Liver (tissue), 9 donors: ENCODE data around the gene CBX2. TPM values are rescaled to one million over a fixed set of nuclear protein-coding genes. Genes with fewer than 3 reads are reported as not detected.

Experiments used
- DNase-seq: peaks from one replicate; pipeline ENCODE4 v3.0.0-alpha.2; 2017; ENCODE audit warnings: low spot score
- H3K27ac ChIP-seq, 2 donors: one replicate each; pipeline ENCODE4 v1.7.0; 2013; ENCODE audit warnings: inconsistent platforms in 2 of 2, low read length in 2 of 2, control low read depth in 1 of 2, low read depth in 1 of 2, mild to moderate bottlenecking in 1 of 2
- H3K27me3 ChIP-seq, 4 donors: one replicate each; pipeline versions ENCODE4 v1.6.1 to v1.7.0; 2013; ENCODE audit warnings: low read length in 3 of 4, inconsistent platforms in 1 of 4, mild to moderate bottlenecking in 1 of 4, moderate library complexity in 1 of 4; ENCODE audit not compliant: control insufficient read depth in 4 of 4, insufficient read depth in 4 of 4
- H3K36me3 ChIP-seq, 4 donors: one replicate each; pipeline versions ENCODE4 v1.6.1 to v1.7.0; 2013; ENCODE audit warnings: low read length in 3 of 4, mild to moderate bottlenecking in 3 of 4, low read depth in 1 of 4, moderate library complexity in 1 of 4; ENCODE audit not compliant: control insufficient read depth in 4 of 4, insufficient read depth in 3 of 4
- H3K4me1 ChIP-seq, 4 donors: one replicate each; pipeline versions ENCODE4 v1.6.1 to v1.7.0; 2013; ENCODE audit warnings: low read length in 3 of 4, mild to moderate bottlenecking in 3 of 4, moderate library complexity in 1 of 4; ENCODE audit not compliant: control insufficient read depth in 4 of 4, insufficient read depth in 4 of 4
- H3K4me3 ChIP-seq, 3 donors: one replicate each; pipeline versions ENCODE4 v1.6.1 to v1.7.0; 2013; ENCODE audit warnings: low read length in 3 of 3, control low read depth in 1 of 3, low read depth in 1 of 3, mild to moderate bottlenecking in 1 of 3
- H3K9ac ChIP-seq, 2 donors: one replicate each; pipeline ENCODE4 v1.7.0; 2013; ENCODE audit warnings: low read length in 2 of 2, mild to moderate bottlenecking in 2 of 2, moderate library complexity in 2 of 2, control low read depth in 1 of 2, low read depth in 1 of 2
- H3K9me3 ChIP-seq, 4 donors: one replicate each; pipeline versions ENCODE4 v1.6.1 to v1.7.0; 2013; ENCODE audit warnings: low read length in 3 of 4; ENCODE audit not compliant: control insufficient read depth in 4 of 4
- CTCF ChIP-seq: fragments of 150-350 bp; IDR thresholded peaks from 2 replicates; pipeline ENCODE4 v1.5.1; 2017; ENCODE audit warnings: improper control_type of control experiment, low read depth, low read length; ENCODE audit not compliant: missing input control
- EGR1 ChIP-seq, 2 donors: IDR thresholded peaks; 2 replicates each; pipeline ENCODE4 v1.6.1; 2016 to 2018; ENCODE audit warnings: antibody characterized with exemption in 2 of 2, low read depth in 2 of 2
- FOXA1 ChIP-seq: IDR thresholded peaks from 2 replicates; pipeline ENCODE4 v1.6.1; 2016; ENCODE audit warnings: antibody characterized with exemption
- FOXA2 ChIP-seq: IDR thresholded peaks from 2 replicates; pipeline ENCODE4 v1.6.1; 2016; ENCODE audit warnings: antibody characterized with exemption
- GABPA ChIP-seq, 2 donors: IDR thresholded peaks in 1 of 2; conservative IDR thresholded peaks in 1 of 2; 2 replicates each; pipeline ENCODE4 v1.6.1; 2016; ENCODE audit warnings: antibody characterized with exemption in 2 of 2, mild to moderate bottlenecking in 1 of 2, moderate library complexity in 1 of 2
- HNF4A ChIP-seq, 2 donors: conservative IDR thresholded peaks; 2 replicates each; pipeline ENCODE4 v1.6.1; 2016; ENCODE audit warnings: antibody characterized with exemption in 2 of 2, mild to moderate bottlenecking in 2 of 2
- HNF4G ChIP-seq: IDR thresholded peaks from 2 replicates; pipeline ENCODE4 v1.6.1; 2016; ENCODE audit warnings: antibody characterized with exemption
- JUND ChIP-seq, 2 donors: IDR thresholded peaks; 2 replicates each; pipeline ENCODE4 v1.6.1; 2016; ENCODE audit warnings: antibody characterized with exemption in 2 of 2
- RAD21 ChIP-seq, 2 donors: IDR thresholded peaks; 2 replicates each; pipeline ENCODE4 v1.6.1; 2016; ENCODE audit warnings: antibody characterized with exemption in 2 of 2, mild to moderate bottlenecking in 2 of 2
- REST ChIP-seq: IDR thresholded peaks from 2 replicates; pipeline ENCODE4 v1.6.1; 2016; ENCODE audit warnings: antibody characterized with exemption, mild to moderate bottlenecking
- RXRA ChIP-seq, 2 donors: IDR thresholded peaks; 2 replicates each; pipeline ENCODE4 v1.6.1; 2017 to 2018; ENCODE audit warnings: antibody characterized with exemption in 2 of 2, mild to moderate bottlenecking in 1 of 2
- SP1 ChIP-seq: IDR thresholded peaks from 2 replicates; pipeline ENCODE4 v1.6.1; 2018; ENCODE audit warnings: antibody characterized with exemption, mild to moderate bottlenecking
- TAF1 ChIP-seq: conservative IDR thresholded peaks from 2 replicates; pipeline ENCODE4 v1.6.1; 2016; ENCODE audit warnings: antibody characterized with exemption, mild to moderate bottlenecking
- YY1 ChIP-seq: IDR thresholded peaks from 2 replicates; pipeline ENCODE4 v1.6.1; 2016; ENCODE audit warnings: antibody characterized with exemption, mild to moderate bottlenecking
- WGBS: extraction: QIAGEN DNeasy Blood & Tissue Kit; methylation state at CpG from one replicate; pipeline ENCODE4 v1.1.7; 2013; 5-methylcytosine and 5-hydroxymethylcytosine counted together
- polyA plus RNA-seq, 2 donors: library from polyadenylated mRNA; stranded (reverse) in 1 of 2; unstranded in 1 of 2; fragments of 200-250 nt in 1 of 2; fragments of >200 nt in 1 of 2; fragmentation: Nextera tagmentation in 1 of 2; extraction: Ambion mirVana in 1 of 2; gene quantifications; one replicate each; pipeline versions ENCODE4 v1.2.1 to v1.2.3, GENCODE V29; 2013 to 2015
- total RNA-seq, 2 donors: library from RNA; depleted of rRNA; stranded (reverse); fragments of >200 nt; gene quantifications; one replicate each; pipeline ENCODE4 v1.2.3, GENCODE V29; 2014
- TF ChIP-seq, protein P1 (sequence below): IDR thresholded peaks from 2 replicates; pipeline ENCODE4 v1.6.1; 2016; ENCODE audit warnings: antibody characterized with exemption
- TF ChIP-seq, protein P2 (sequence below): IDR thresholded peaks from 2 replicates; pipeline ENCODE4 v1.6.1; 2016; ENCODE audit warnings: antibody characterized with exemption
- donor health status: healthy.
- donor health status: healthy.
- donor health status: healthy.
- donor health status: healthy.
- donor health status: healthy.

The CBX2 gene
- total and polyA plus RNA-seq, 4 donors: 0.33 to 2.4 (median 0.53) TPM

- Histone ChIP-seq H3K4me1 (peaks cover 4 to 15% (median 8%) of the 10 kb centered on the region in 4 donors), H3K27ac (no peak overlapping the region), H3K27me3 (peaks cover 0 to 4% (median 4%) of the 10 kb centered on the region in 4 donors), H3K4me3 (no peak overlapping the region), H3K36me3 (no peaks in the 10 kb centered on the region), H3K9me3 (no peaks in the 10 kb centered on the region), H3K9ac (no peak overlapping the region)
- DNase-seq: no peak
- TF ChIP-seq CTCF: no peak
- no peak for TF ChIP-seq FOXA2
- WGBS: 69% methylated on average over 27 of the region's 27 CpGs
These were observed 4.0 kb downstream of the CBX2 start for GRCh38 chr17:79781736-79782575.

DNA sequence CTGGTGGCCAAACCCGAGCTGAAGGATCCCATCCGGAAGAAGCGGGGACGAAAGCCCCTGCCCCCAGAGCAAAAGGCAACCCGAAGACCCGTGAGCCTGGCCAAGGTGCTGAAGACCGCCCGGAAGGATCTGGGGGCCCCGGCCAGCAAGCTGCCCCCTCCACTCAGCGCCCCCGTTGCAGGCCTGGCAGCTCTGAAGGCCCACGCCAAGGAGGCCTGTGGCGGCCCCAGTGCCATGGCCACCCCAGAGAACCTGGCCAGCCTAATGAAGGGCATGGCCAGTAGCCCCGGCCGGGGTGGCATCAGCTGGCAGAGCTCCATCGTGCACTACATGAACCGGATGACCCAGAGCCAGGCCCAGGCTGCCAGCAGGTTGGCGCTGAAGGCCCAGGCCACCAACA lies 5.9 kb downstream of the CBX2 start:
- WGBS: 92% methylated on average over 18 of the region's 18 CpGs
- no peak for DNase-seq
- peaks cover 0 to 6% (median under 1%) of the 10 kb centered on the region in 4 donors for H3K27me3 ChIP-seq
- TF ChIP-seq CTCF: no peak
- no peak for TF ChIP-seq REST
- no peak for TF ChIP-seq YY1
- TF ChIP-seq HNF4G: no peak
- TF ChIP-seq RAD21 (IDR thresholded peaks at IDR 0.05): no peak
- TF ChIP-seq HNF4A (conservative IDR thresholded peaks at IDR 0.05): no peak
- TF ChIP-seq RXRA (IDR thresholded peaks at IDR 0.05): no peak
- no peak for TF ChIP-seq JUND (IDR thresholded peaks at IDR 0.05)
- TF ChIP-seq GABPA (IDR thresholded peaks at IDR 0.05 in 1 of 2, conservative IDR thresholded peaks at IDR 0.05 in 1 of 2): no peak
- TF ChIP-seq, protein P1, sequence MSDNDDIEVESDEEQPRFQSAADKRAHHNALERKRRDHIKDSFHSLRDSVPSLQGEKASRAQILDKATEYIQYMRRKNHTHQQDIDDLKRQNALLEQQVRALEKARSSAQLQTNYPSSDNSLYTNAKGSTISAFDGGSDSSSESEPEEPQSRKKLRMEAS: no peak
- TF ChIP-seq TAF1: no peak
- TF ChIP-seq EGR1 (IDR thresholded peaks at IDR 0.05; ENCODE audit: low read depth in 2 of 2): no peak
- TF ChIP-seq SP1: no peak
- no peak for TF ChIP-seq FOXA1
- TF ChIP-seq, protein P2, sequence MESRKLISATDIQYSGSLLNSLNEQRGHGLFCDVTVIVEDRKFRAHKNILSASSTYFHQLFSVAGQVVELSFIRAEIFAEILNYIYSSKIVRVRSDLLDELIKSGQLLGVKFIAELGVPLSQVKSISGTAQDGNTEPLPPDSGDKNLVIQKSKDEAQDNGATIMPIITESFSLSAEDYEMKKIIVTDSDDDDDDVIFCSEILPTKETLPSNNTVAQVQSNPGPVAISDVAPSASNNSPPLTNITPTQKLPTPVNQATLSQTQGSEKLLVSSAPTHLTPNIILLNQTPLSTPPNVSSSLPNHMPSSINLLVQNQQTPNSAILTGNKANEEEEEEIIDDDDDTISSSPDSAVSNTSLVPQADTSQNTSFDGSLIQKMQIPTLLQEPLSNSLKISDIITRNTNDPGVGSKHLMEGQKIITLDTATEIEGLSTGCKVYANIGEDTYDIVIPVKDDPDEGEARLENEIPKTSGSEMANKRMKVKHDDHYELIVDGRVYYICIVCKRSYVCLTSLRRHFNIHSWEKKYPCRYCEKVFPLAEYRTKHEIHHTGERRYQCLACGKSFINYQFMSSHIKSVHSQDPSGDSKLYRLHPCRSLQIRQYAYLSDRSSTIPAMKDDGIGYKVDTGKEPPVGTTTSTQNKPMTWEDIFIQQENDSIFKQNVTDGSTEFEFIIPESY: no peak
- TF ChIP-seq FOXA2: no peak
- H3K36me3 ChIP-seq: no peaks in the 10 kb centered on the region
- no peak overlapping the region for H3K4me3 ChIP-seq
- no peaks in the 10 kb centered on the region for H3K9me3 ChIP-seq
- no peak overlapping the region for H3K9ac ChIP-seq
- peaks cover 0 to under 1% (median under 1%) of the 10 kb centered on the region in 4 donors for H3K4me1 ChIP-seq
- H3K27ac ChIP-seq: no peak overlapping the region
